Transverse colon (tissue), 4 donors: ENCODE measurements around the gene KIFAP3.
"Not testable (repeated sequence)": the region's sequence is repeated elsewhere in the genome, so short reads cannot be mapped to it uniquely, and the experiment has no call there.

Source experiments
- CTCF ChIP-seq, 5 experiments: fragments of 200-600 bp in 3 of 5; fragments of 450-650 bp in 2 of 5; sonication (generic) in 3 of 5; IDR thresholded peaks; 1 replicate in 2 of 5; 2 replicates in 3 of 5; pipeline ENCODE4 v1.5.1; 2016 to 2017; ENCODE audit warnings: antibody characterized with exemption in 5 of 5, inconsistent platforms in 3 of 5, mild to moderate bottlenecking in 2 of 5, moderate library complexity in 1 of 5
- POLR2A ChIP-seq: fragments of 450-650 bp; IDR thresholded peaks from one replicate; pipeline ENCODE4 v1.6.1; 2016; ENCODE audit warnings: antibody characterized with exemption, mild to moderate bottlenecking, moderate library complexity
- POLR2AphosphoS5 ChIP-seq, 3 donors: sonication (generic); formaldehyde crosslinking; IDR thresholded peaks; one replicate each; pipeline ENCODE4 v1.6.1; 2016; ENCODE audit warnings: antibody characterized with exemption in 3 of 3

- not testable (repeated sequence) for TF ChIP-seq CTCF (IDR thresholded peaks at IDR 0.05); POLR2A; POLR2AphosphoS5 (IDR thresholded peaks at IDR 0.05)
These were observed 2.5 kb upstream of the KIFAP3 start for GRCh38 chr1:170076952-170077351.
